ENCODE data around the gene ELP5.

Gene ELP5

DNA sequence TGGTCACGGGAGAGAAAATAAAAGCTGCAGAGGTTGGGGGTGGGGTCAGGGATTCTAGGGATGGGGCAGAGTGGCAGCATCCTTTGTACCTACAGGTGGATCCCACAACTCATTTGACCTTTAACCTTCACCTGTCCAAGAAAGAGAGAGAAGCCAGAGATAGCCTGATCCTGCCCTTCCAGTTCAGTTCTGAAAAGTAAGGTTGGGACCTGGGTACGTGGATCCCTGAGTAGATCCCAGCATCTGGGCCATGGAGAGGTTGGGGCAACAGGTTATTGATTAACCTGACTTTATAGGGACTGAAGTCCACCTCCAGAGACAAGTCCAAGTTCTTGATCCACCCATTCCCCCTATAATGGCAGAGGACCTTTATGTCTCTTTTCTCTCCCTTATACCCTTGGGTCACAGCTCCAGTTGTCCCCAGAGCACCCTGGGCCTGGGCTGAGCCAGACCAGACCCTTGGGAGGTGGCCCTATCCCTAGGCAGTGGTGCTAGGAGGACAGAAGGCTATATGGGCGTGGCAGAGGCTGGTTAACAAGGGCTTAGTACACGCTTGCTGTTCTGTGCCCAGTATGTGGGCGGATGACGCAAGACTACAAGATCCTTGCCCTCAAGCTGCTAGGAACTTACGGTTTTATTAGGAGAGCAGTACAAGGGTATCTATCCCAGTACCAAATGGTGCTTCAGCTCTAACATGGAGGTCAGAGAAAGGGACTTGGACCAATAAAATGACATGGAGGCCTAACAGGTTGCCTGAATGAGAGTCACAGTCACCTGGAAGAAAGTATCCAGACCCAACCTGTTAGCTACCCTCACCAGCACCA lies 6.9 kb downstream of the ELP5 start:
- no peak for DNase-seq

DNA sequence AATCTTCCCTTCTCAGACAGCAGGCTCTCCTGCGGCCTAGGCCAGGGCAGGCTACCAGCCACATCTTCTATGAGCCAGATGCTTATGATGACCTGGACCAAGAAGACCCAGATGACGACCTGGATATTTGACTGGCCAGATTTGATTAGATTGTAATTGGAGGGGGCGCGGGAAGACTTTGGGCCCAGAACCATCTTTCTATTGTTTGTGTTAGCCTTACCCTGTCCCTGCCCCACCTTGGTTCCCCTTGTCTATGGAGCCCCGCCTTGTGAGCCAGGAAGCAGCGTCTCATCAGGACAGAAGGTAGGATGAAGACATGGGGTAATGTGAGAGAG lies 7.5 kb downstream of the ELP5 start:
- DNase-seq, result no peak

GRCh38 chr17:7260151-7260550 lies 8.1 kb downstream of the ELP5 start:
- no peak for DNase-seq

GRCh38 chr17:7260651-7261378 lies 8.8 kb downstream of the ELP5 start:
- no peak for DNase-seq

- DNase-seq, result no peak
These were observed 9.6 kb downstream of the ELP5 start for GRCh38 chr17:7261379-7262191.

DNA sequence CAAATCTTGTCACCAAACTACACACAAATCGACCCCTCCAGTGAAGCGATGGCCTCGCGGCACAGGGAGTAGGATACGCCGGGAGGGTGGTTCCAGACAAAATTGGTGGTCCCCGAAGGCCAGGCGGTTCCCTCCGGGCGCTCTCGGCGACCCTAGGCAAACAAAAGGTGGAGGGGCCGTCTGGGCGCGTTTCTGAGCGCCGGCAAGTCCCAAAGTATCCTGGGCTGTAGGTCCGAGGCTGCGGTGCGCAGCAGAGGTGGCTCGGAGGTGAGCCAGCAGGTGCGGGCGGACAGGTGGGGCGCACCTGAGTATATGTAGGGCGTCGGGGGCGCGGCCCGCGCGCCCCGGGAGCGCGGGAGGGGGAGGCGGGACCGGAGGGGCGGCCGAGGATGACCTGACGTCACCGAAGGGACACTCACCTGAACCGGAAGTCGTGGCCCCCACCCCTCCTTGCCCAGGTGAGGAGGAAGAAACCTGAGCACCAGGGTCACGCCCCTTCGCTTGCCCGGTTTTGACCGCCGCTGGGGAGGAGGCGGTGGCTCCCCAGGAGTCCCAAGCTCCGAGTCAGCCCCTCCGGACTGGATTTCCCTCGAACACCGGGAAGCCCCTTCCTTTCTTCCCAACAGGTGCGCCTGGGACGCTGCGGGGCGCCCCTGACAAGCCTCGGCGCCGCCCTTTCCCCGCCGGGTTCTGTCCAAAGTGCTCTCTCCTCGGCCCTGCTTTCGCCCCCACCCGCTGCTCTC lies 10.3 kb downstream of the ELP5 start, which contains the start of gene CLDN7:
Gene CLDN7, minus strand, starts transcription at position 287 of the 743 bp plus-strand sequence. CDS start 435 bp downstream, outside the sequence.
- DNase-seq, result no peak

GRCh38 chr17:7262935-7263800 lies 11.2 kb downstream of the ELP5 start:
- no peak for DNase-seq

- no peak for DNase-seq
These were observed 11.7 kb downstream of the ELP5 start for GRCh38 chr17:7263801-7264078.

DNA sequence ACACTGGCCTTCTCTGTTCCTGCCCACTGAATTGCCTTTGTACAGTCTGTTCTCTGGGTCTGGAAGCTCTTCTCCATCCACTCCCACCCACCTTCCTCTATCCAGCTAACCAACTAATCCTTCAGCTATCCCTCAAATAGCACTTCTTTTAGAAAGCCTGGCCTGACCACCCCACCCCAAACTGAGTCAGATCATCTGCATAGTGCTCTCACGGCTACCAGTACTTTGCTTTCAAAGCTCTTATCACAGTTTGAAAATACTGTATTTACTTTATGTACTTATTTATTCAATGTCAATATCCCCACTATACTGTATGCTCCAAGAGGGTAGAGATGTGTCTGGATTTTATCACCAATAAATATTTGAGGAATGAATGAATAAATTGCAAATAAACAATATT lies 14.8 kb downstream of the ELP5 start:
- DNase-seq, result no peak

DNA sequence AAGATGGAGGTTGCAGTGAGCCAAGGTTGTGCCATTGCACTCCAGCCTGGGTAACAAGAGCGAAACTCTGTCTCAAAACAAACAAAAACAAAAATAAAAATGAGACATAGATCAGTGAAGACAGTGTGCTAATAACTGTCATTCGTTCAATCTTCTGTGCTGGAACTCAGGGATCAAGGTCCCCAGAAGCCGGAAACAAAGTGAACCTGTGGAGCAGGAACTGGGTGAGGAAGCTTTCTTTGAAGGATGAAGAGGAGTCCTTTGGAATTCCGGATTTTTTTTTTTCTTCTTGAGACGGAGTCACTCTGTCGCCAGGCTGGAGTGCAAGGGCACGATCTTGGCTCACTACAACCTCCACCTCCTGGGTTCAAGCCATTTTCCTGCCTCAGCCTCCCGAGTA lies 27.4 kb downstream of the ELP5 start:
- DNase-seq, result no peak

- DNase-seq, result peak; percentile 61 to 81
These were observed 28.6 kb downstream of the ELP5 start for GRCh38 chr17:7280519-7281073.

DNA sequence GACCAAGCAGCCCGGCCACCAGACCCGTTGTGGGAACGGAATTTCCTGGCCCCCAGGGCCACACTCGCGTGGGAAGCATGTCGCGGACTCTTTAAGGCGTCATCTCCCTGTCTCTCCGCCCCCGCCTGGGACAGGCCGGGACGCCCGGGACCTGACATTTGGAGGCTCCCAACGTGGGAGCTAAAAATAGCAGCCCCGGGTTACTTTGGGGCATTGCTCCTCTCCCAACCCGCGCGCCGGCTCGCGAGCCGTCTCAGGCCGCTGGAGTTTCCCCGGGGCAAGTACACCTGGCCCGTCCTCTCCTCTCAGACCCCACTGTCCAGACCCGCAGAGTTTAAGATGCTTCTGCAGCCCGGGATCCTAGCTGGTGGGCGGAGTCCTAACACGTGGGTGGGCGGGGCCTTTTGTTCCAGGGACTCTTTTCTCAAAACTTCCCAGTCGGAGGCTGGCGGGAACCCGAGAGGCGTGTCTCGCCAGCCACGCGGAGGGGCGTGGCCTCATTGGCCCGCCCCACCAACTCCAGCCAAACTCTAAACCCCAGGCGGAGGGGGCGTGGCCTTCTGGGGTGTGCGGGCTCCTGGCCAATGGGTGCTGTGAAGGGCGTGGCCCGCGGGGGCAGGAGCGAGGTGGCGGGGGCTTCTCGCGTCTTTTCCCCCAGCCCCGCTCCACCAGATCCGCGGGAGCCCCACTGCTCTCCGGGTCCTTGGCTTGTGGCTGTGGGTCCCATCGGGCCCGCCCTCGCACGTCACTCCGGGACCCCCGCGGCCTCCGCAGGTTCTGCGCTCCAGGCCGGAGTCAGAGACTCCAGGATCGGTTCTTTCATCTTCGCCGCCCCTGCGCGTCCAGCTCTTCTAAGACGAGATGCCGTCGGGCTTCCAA lies 29.3 kb downstream of the ELP5 start, which contains the start of gene SLC2A4:
Gene SLC2A4, plus strand, starts transcription at position 645 of the 879 bp plus-strand sequence. Its CDS starts 217 bp downstream, at position 862.
- peak; percentile 86 to 87 for DNase-seq

DNA sequence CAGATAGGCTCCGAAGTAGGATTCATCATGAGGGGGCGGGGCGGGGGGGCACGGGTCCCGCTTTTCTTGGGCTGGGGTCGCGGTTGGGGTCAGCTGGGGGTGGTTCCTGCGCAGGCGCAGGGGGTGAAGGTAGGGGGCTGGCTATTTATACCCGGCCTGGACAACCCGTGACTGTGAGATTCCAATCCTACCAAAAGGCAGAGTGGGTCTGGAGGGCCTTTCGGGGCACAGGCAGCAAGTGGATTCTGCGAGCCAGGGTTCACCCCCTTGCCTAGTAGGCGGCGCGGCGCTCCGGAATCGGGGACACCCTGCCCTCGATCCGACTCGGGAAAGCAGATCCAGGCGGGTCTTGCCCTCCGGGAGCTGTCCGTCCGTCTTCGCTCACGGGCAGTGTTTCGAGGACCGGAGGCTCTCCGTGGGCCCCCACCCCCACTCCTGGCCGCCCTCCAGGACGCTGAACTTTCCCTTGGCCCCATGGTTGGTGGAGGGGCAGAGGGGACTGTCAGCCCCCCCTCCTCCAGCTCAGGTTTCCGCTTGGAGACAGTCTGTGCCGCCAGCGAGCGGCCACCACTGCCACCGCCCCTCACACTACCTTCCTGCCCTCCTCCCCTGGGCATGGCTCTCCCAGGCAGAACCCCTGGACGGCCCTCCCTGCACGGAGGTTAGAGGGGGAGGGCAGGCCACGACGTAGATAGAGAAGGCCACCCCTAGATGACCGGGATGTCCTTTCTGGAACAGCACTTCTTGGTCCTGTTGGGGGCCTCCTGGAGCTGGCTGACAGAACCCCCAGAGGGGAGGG lies 30.1 kb downstream of the ELP5 start:
- DNase-seq, result no peak

DNA sequence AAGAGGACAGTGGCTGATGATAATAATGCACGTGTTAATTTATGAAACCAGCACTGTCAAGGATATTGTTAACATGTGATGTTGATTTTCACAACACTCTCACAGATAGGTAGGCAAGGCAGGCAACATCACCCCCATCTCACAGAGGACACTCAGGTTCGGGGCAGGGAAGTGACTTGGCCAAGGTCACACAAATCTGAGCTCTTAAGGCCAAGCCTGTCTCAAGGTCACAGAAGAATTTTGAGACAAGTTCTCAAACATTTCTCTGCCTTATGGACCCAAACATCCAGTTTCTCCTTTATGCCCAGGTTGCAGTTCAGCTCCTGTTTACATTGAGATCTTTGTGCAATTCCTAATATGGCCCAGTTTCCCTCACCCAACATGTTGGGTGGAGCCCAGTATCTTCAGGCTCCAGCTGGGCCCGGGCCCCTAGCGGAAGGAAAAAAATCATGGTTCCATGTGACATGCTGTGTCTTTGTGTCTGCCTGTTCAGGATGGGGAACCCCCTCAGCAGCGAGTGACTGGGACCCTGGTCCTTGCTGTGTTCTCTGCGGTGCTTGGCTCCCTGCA lies 30.8 kb downstream of the ELP5 start:
- no peak for DNase-seq

DNA sequence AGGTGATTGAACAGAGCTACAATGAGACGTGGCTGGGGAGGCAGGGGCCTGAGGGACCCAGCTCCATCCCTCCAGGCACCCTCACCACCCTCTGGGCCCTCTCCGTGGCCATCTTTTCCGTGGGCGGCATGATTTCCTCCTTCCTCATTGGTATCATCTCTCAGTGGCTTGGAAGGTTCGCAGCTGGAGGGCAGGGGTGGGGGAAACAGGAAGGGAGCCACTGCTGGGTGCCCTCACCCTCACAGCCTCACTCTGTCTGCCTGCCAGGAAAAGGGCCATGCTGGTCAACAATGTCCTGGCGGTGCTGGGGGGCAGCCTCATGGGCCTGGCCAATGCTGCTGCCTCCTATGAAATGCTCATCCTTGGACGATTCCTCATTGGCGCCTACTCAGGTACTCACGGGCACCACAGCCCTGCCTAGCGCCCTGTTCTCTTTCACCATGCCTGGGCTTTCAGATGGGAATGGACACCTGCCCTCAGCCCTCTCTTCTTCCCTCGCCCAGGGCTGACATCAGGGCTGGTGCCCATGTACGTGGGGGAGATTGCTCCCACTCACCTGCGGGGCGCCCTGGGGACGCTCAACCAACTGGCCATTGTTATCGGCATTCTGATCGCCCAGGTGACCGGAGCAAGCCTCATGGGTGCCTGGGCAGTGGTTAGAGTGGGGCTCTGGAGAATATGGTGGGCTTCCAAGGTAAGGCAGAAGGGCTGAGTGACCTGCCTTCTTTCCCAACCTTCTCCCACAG lies 31.6 kb downstream of the ELP5 start:
- DNase-seq, result no peak

DNA sequence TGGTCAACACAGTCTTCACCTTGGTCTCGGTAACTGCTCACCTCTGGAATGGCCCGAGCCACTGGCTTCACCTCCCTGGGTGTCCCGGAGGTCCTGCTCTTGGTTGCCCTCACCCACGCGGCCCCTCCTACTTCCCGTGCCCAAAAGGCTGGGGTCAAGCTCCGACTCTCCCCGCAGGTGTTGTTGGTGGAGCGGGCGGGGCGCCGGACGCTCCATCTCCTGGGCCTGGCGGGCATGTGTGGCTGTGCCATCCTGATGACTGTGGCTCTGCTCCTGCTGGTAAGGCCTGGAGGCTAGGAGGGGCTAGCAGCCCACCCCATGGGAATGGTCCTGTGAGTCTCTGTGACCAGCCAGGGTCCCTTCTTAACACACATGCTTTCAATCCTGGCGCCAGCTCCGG lies 32.9 kb downstream of the ELP5 start:
- no peak for DNase-seq

GRCh38 chr17:7285679-7286078 lies 33.7 kb downstream of the ELP5 start:
- DNase-seq, result no peak

DNA sequence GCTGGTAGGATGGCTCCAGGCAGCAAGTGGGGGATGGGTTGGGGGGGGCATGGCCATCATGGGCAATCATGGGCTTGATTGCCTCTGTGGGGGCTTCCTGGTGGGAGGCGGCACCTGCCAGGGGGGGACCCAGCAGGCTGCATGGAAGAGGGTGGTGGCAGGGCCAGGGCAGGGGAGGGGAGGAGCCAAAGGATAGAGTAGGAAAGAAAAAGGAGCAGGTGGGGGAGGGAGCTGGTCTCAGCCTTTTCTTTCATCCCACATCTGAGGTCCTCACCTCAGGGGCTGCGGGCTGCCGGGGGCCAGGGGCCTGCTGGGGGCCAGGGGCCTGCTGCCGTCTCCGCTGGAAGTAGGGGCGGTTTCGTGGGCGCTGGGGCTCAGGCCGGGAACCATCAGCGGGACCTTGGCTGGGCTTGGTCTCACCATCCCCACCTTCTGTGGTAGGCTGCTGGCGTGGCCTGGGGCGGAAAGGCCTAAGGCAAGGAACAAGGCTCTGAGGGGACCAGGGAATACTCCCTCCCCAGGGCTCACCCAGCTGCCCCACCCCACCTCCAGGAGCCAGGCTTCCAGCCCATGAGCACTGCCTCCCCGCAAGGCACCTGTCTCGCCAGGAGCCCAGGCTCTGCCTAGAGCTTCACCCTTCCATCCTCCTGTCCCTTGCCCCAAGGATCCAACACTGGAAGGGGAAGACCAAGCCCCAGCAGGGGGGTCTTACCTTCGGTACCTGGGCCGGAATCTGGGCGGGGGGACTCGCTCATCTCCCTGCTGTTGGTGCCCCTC lies 37.4 kb downstream of the ELP5 start:
- no peak for DNase-seq
